Parathyroid adenoma (tissue), 2 donors: ENCODE results near the gene OR51B6.
"Not testable (repeated sequence)": the region's sequence is repeated elsewhere in the genome, so short reads cannot be mapped to it uniquely, and the experiment has no call there.

Experiments used
- H2AFZ ChIP-seq: fragments of 300-600 bp; sonication (generic); one replicate; pipeline ENCODE4 v1.7.0; 2017; ENCODE audit warnings: antibody characterized with exemption, mild to moderate bottlenecking
- H3K27ac ChIP-seq: fragments of 300-600 bp; sonication (generic); one replicate; pipeline ENCODE4 v1.7.0; 2017
- H3K27me3 ChIP-seq: fragments of 300-600 bp; sonication (generic); one replicate; pipeline ENCODE4 v1.7.0; 2017; ENCODE audit warnings: low read length; ENCODE audit not compliant: control insufficient read depth, insufficient read depth
- H3K36me3 ChIP-seq: fragments of 300-600 bp; sonication (generic); one replicate; pipeline ENCODE4 v1.7.0; 2017; ENCODE audit warnings: low read length; ENCODE audit not compliant: control insufficient read depth, insufficient read depth
- H3K4me1 ChIP-seq: fragments of 300-600 bp; sonication (generic); one replicate; pipeline ENCODE4 v1.7.0; 2017; ENCODE audit warnings: control low read depth
- H3K4me2 ChIP-seq: fragments of 300-600 bp; sonication (generic); one replicate; pipeline ENCODE4 v1.7.0; 2017; ENCODE audit warnings: low read length
- H3K4me3 ChIP-seq: fragments of 300-600 bp; sonication (generic); one replicate; pipeline ENCODE4 v1.7.0; 2017; ENCODE audit warnings: low read depth, low read length
- H3K79me2 ChIP-seq: fragments of 300-600 bp; sonication (generic); one replicate; pipeline ENCODE4 v1.7.0; 2017; ENCODE audit warnings: control low read depth
- H3K9ac ChIP-seq: fragments of 300-600 bp; sonication (generic); one replicate; pipeline ENCODE4 v1.7.0; 2017; ENCODE audit warnings: mild to moderate bottlenecking
- H3K9me3 ChIP-seq: fragments of 300-600 bp; sonication (generic); one replicate; pipeline ENCODE4 v1.7.0; 2017; ENCODE audit warnings: low read length; ENCODE audit not compliant: control insufficient read depth
- CTCF ChIP-seq: fragments of 300-600 bp; sonication (generic); IDR thresholded peaks from one replicate; pipeline ENCODE4 v1.7.0; 2017; ENCODE audit warnings: antibody characterized with exemption, mild to moderate bottlenecking
- donor health status: primary hyperparathyroidism.

The OR51B6 gene

GRCh38 chr11:5345831-5346230, 5.5 kb upstream of the OR51B6 start:
- Histone ChIP-seq H3K9ac (no peak overlapping the region), H3K4me3 (no peak overlapping the region), H3K9me3 (no peaks in the 10 kb centered on the region), H3K27ac (no peak overlapping the region), H3K27me3 (no peaks in the 10 kb centered on the region), H2AFZ (no peak overlapping the region), H3K79me2 (no peaks in the 10 kb centered on the region), H3K36me3 (no peaks in the 10 kb centered on the region), H3K4me2 (no peak overlapping the region), H3K4me1 (no peaks in the 10 kb centered on the region)
- TF ChIP-seq CTCF = no peak

- H3K4me1 ChIP-seq = no peaks in the 10 kb centered on the region
- H3K36me3 ChIP-seq = no peaks in the 10 kb centered on the region
- H3K27me3 ChIP-seq = no peaks in the 10 kb centered on the region
- no peak overlapping the region for H3K9ac ChIP-seq
- H3K9me3 ChIP-seq = no peaks in the 10 kb centered on the region
- no peaks in the 10 kb centered on the region for H3K79me2 ChIP-seq
- no peak for TF ChIP-seq CTCF
- no peak overlapping the region for H3K4me3 ChIP-seq
- no peak overlapping the region for H2AFZ ChIP-seq
- no peak overlapping the region for H3K27ac ChIP-seq
- no peak overlapping the region for H3K4me2 ChIP-seq
These were observed 2.6 kb upstream of the OR51B6 start for GRCh38 chr11:5348551-5349194.

- H3K9ac ChIP-seq = no peak overlapping the region
- no peak overlapping the region for H2AFZ ChIP-seq
- TF ChIP-seq CTCF = no peak
- no peak overlapping the region for H3K27ac ChIP-seq
- no peak overlapping the region for H3K4me2 ChIP-seq
- H3K4me1 ChIP-seq = no peaks in the 10 kb centered on the region
- H3K4me3 ChIP-seq = no peak overlapping the region
- H3K36me3 ChIP-seq = no peaks in the 10 kb centered on the region
- no peaks in the 10 kb centered on the region for H3K27me3 ChIP-seq
- H3K79me2 ChIP-seq = no peaks in the 10 kb centered on the region
- H3K9me3 ChIP-seq = no peaks in the 10 kb centered on the region
These were observed 1.8 kb upstream of the OR51B6 start for GRCh38 chr11:5349550-5349949.

- H2AFZ ChIP-seq, H3K36me3 ChIP-seq, H3K4me1 ChIP-seq, H3K79me2 ChIP-seq, H3K27me3 ChIP-seq, H3K9me3 ChIP-seq, H3K4me2 ChIP-seq, H3K4me3 ChIP-seq, H3K27ac ChIP-seq, H3K9ac ChIP-seq: not testable (repeated sequence)
These were observed 4.7 kb downstream of the OR51B6 start for GRCh38 chr11:5356031-5356430.

GRCh38 chr11:5362017-5362625, 10.8 kb downstream of the OR51B6 start:
- no peaks in the 10 kb centered on the region for H3K36me3 ChIP-seq
- H3K4me2 ChIP-seq = no peak overlapping the region
- H2AFZ ChIP-seq = no peak overlapping the region

More at GRCh38 chr11:5362017-5362625, 10.8 kb downstream of the OR51B6 start:
- H3K27me3 ChIP-seq = no peaks in the 10 kb centered on the region
- H3K27ac ChIP-seq = no peak overlapping the region
- H3K9ac ChIP-seq = no peak overlapping the region
- no peaks in the 10 kb centered on the region for H3K9me3 ChIP-seq
- no peak overlapping the region for H3K4me3 ChIP-seq
- no peaks in the 10 kb centered on the region for H3K4me1 ChIP-seq
- TF ChIP-seq CTCF = no peak
- H3K79me2 ChIP-seq = no peaks in the 10 kb centered on the region
